ENCODE results near the gene PAX5.

The PAX5 gene

GRCh38 chr9:36846621-36847020, 187.4 kb downstream of the PAX5 start:
- in situ Hi-C loops (cut with MboI; ENCODE audit: low pct_unique_long_range_greater_than_20kb, low sequenced_read_pairs, unreplicated experiment): no loop called here
- no peak for TF ChIP-seq CTCF (IDR thresholded peaks at IDR 0.05; ENCODE audit: extremely low read depth, insufficient read depth, missing control alignments)
- no peak for DNase-seq (ENCODE audit: low spot score)

- no peak for DNase-seq (ENCODE audit: low spot score)
- in situ Hi-C loops (cut with MboI; ENCODE audit: low pct_unique_long_range_greater_than_20kb, low sequenced_read_pairs, unreplicated experiment): no loop called here
- TF ChIP-seq CTCF (IDR thresholded peaks at IDR 0.05; ENCODE audit: extremely low read depth, insufficient read depth, missing control alignments): no peak
Measured at GRCh38 chr9:36845844-36846243, 188.2 kb downstream of the PAX5 start.

GRCh38 chr9:36844961-36845360, 189.1 kb downstream of the PAX5 start:
- in situ Hi-C loops (cut with MboI; ENCODE audit: low pct_unique_long_range_greater_than_20kb, low sequenced_read_pairs, unreplicated experiment): no loop called here

GRCh38 chr9:36843964-36844363, 190.1 kb downstream of the PAX5 start:
- no peak for TF ChIP-seq CTCF (IDR thresholded peaks at IDR 0.05; ENCODE audit: extremely low read depth, insufficient read depth, missing control alignments)
- no peak for DNase-seq (ENCODE audit: low spot score)
- in situ Hi-C loops (cut with MboI; ENCODE audit: low pct_unique_long_range_greater_than_20kb, low sequenced_read_pairs, unreplicated experiment): no loop called here

More at GRCh38 chr9:36844961-36845360, 189.1 kb downstream of the PAX5 start:
- no peak for DNase-seq (ENCODE audit: low spot score)
- TF ChIP-seq CTCF (IDR thresholded peaks at IDR 0.05; ENCODE audit: extremely low read depth, insufficient read depth, missing control alignments): no peak

- in situ Hi-C loops (cut with MboI; ENCODE audit: low pct_unique_long_range_greater_than_20kb, low sequenced_read_pairs, unreplicated experiment): no loop called here
- DNase-seq (ENCODE audit: low spot score): no peak
- no peak for TF ChIP-seq CTCF (IDR thresholded peaks at IDR 0.05; ENCODE audit: extremely low read depth, insufficient read depth, missing control alignments)
Measured at GRCh38 chr9:36842560-36843530, 191.2 kb downstream of the PAX5 start.

- no peak for TF ChIP-seq CTCF (IDR thresholded peaks at IDR 0.05; ENCODE audit: extremely low read depth, insufficient read depth, missing control alignments)
- in situ Hi-C loops (cut with MboI; ENCODE audit: low pct_unique_long_range_greater_than_20kb, low sequenced_read_pairs, unreplicated experiment): no loop called here
Measured at GRCh38 chr9:36840898-36841536, 193.1 kb downstream of the PAX5 start.

More at GRCh38 chr9:36840898-36841536, 193.1 kb downstream of the PAX5 start:
- DNase-seq (ENCODE audit: low spot score): no peak

Data from GM13977 (cell line).